Endothelial cell of umbilical vein (primary cell): ENCODE results near the gene SCUBE3. TPM values are rescaled to one million over a fixed set of nuclear protein-coding genes. Genes with fewer than 3 reads are reported as not detected.

ENCODE experiments used
- BruUV-seq: library from RNA; stranded (reverse); fragments of 400-500 nt; replicated peaks from 2 replicates; lab custom pipeline; 2021; lab: Mats Ljungman, UMichigan
- CTCF ChIA-PET: fragments of 300-600, 350-600 bp; sonication (Branson Sonifier 250); formaldehyde crosslinking; loops from one replicate; lab custom pipeline; 2021; ENCODE audit warnings: antibody characterized with exemption, inconsistent platforms; lab: Charles Lee
- POLR2A ChIA-PET: fragments of 300-600, 350-600 bp; sonication (Branson Sonifier 250); formaldehyde crosslinking; loops from one replicate; lab custom pipeline; 2021; ENCODE audit warnings: antibody characterized with exemption, inconsistent platforms; lab: Charles Lee
- DNase-seq: peaks from one replicate; pipeline ENCODE4 v3.0.0-alpha.2; 2011; ENCODE audit warnings: low read depth, low spot score
- FAIRE-seq: peaks from 2 replicates; lab custom pipeline; 2011; peaks lifted over from hg19 to GRCh38; lab: Jason Lieb, UNC
- H2AFZ ChIP-seq: 2 replicates; pipeline ENCODE4 v1.6.0; 2012; ENCODE audit warnings: low read depth, low read length, control low read depth, inconsistent platforms
- H3K27ac ChIP-seq: 2 replicates; pipeline ENCODE4 v1.5.1; 2011; ENCODE audit warnings: low read depth, mild to moderate bottlenecking, control low read depth, low read length, moderate library complexity; ENCODE audit not compliant: insufficient read depth
- H3K27me3 ChIP-seq, 2 experiments: 2 replicates each; pipeline versions ENCODE4 v1.6.0 to v1.6.1; 2011; ENCODE audit warnings: low read length in 2 of 2, mixed read lengths in 1 of 2; ENCODE audit not compliant: control insufficient read depth in 2 of 2, insufficient read depth in 2 of 2
- H3K36me3 ChIP-seq, 2 experiments: 2 replicates in 1 of 2; 3 replicates in 1 of 2; pipeline ENCODE4 v1.5.1; 2011; ENCODE audit warnings: low read length in 2 of 2, mild to moderate bottlenecking in 1 of 2, moderate library complexity in 1 of 2; ENCODE audit not compliant: control insufficient read depth in 2 of 2, insufficient read depth in 2 of 2; ENCODE audit errors: extremely low read depth in 1 of 2
- H3K4me1 ChIP-seq: 3 replicates; pipeline ENCODE4 v1.5.1; 2011; ENCODE audit warnings: mild to moderate bottlenecking, low read length; ENCODE audit not compliant: control insufficient read depth, insufficient read depth; ENCODE audit errors: extremely low read depth
- H3K4me2 ChIP-seq: 2 replicates; pipeline ENCODE4 v1.6.1; 2011; ENCODE audit warnings: low read length, control low read depth, mixed read lengths; ENCODE audit not compliant: insufficient read depth
- H3K4me3 ChIP-seq, 3 experiments: fragments of 200-600 bp in 1 of 3; sonication (generic), shearing (Covaris generic) in 1 of 3; replicated peaks in 1 of 3; 2 replicates each; pipeline ENCODE4 v1.5.1; 2011 to 2016; ENCODE audit warnings: control low read depth in 3 of 3, low read length in 3 of 3, mild to moderate bottlenecking in 2 of 3, inconsistent platforms in 1 of 3, low read depth in 1 of 3, moderate library complexity in 1 of 3; ENCODE audit not compliant: insufficient read depth in 1 of 3
- H3K79me2 ChIP-seq: 2 replicates; pipeline ENCODE4 v1.6.0; 2012; ENCODE audit warnings: low read length, inconsistent platforms; ENCODE audit not compliant: control insufficient read depth, insufficient read depth
- H3K9ac ChIP-seq: replicated peaks from 2 replicates; pipeline ENCODE3; 2011; ENCODE audit warnings: low read length, control low read depth; ENCODE audit not compliant: insufficient read depth; ENCODE audit errors: extremely low read depth
- H3K9me1 ChIP-seq: replicated peaks from 3 replicates; pipeline ENCODE4 v1.6.0; 2011; ENCODE audit warnings: mild to moderate bottlenecking, low read length; ENCODE audit not compliant: control insufficient read depth, insufficient read depth; ENCODE audit errors: extremely low read depth
- H3K9me3 ChIP-seq: replicated peaks from 2 replicates; pipeline ENCODE4 v1.5.1; 2012; ENCODE audit warnings: low read length, inconsistent platforms; ENCODE audit not compliant: control insufficient read depth, insufficient read depth
- H4K20me1 ChIP-seq: replicated peaks from 2 replicates; pipeline ENCODE3; 2011; ENCODE audit warnings: mild to moderate bottlenecking, low read length; ENCODE audit not compliant: control insufficient read depth, insufficient read depth; ENCODE audit errors: extremely low read depth
- CTCF ChIP-seq, 2 donors: IDR thresholded peaks; 1 replicate in 1 of 2; 2 replicates in 1 of 2; pipeline ENCODE4 v1.5.1; 2011; ENCODE audit warnings: low read length in 2 of 2, mild to moderate bottlenecking in 2 of 2, moderate library complexity in 2 of 2, control low read depth in 1 of 2, inconsistent platforms in 1 of 2, low read depth in 1 of 2; ENCODE audit not compliant: insufficient read depth in 1 of 2; ENCODE audit errors: extremely low read depth in 1 of 2
- EZH2 ChIP-seq: IDR thresholded peaks from 2 replicates; pipeline ENCODE4 v1.6.1; 2012; ENCODE audit warnings: borderline replicate concordance, low read depth, mild to moderate bottlenecking, moderate library complexity, low read length, inconsistent platforms; ENCODE audit not compliant: severe bottlenecking
- FOS ChIP-seq: IDR thresholded peaks from 2 replicates; pipeline ENCODE4 v1.6.1; 2011; ENCODE audit warnings: mild to moderate bottlenecking, low read length, moderate library complexity, borderline replicate concordance; ENCODE audit not compliant: insufficient read depth
- GATA2 ChIP-seq: IDR thresholded peaks from 2 replicates; pipeline ENCODE4 v1.7.0; 2011; ENCODE audit warnings: low read depth, mild to moderate bottlenecking, moderate library complexity, mixed read lengths, low read length; ENCODE audit not compliant: insufficient read length, insufficient read depth
- JUN ChIP-seq: IDR thresholded peaks from 2 replicates; pipeline ENCODE4 v1.6.1; 2011; ENCODE audit warnings: borderline replicate concordance, low read depth; ENCODE audit not compliant: insufficient read length, insufficient read depth
- MYC ChIP-seq: IDR thresholded peaks from one replicate; pipeline ENCODE4 v1.6.1; 2011; ENCODE audit warnings: mild to moderate bottlenecking, low read depth, low read length
- POLR2A ChIP-seq: IDR thresholded peaks from 2 replicates; pipeline ENCODE4 v1.6.1; 2012; ENCODE audit warnings: low read depth, mild to moderate bottlenecking, control low read depth, low read length
- POLR2AphosphoS5 ChIP-seq: IDR thresholded peaks from 2 replicates; pipeline ENCODE4 v1.6.1; 2012; ENCODE audit warnings: low read depth, mild to moderate bottlenecking, control low read depth, low read length, moderate library complexity; ENCODE audit not compliant: insufficient read depth
- dilution Hi-C: fragments of 300-500 bp; cut with MboI; formaldehyde crosslinking; loops from one replicate; pipeline ENCODE4 v1.15.0; 2019; ENCODE audit warnings: low sequenced_read_pairs; ENCODE audit not compliant: extremely low pct_ligation_motif_present
- intact Hi-C: fragments of 100-400 bp; cut with micrococcal nuclease; formaldehyde crosslinking; loops from one replicate; pipeline ENCODE4 v1.10.0; 2022
- polyA plus RNA-seq, 4 experiments: library from polyadenylated mRNA; depleted of rRNA in 3 of 4; stranded (reverse) in 3 of 4; unstranded in 1 of 4; fragments of >200 nt; gene quantifications; 2 replicates each; pipeline versions ENCODE4 v1.2.1 to v1.2.3, GENCODE V29; 2011 to 2012; ENCODE audit warnings: missing spikeins in 1 of 4
- total RNA-seq: library from RNA; stranded (reverse); gene quantifications from 2 replicates; pipeline ENCODE4 v1.2.3, GENCODE V29; 2021
- TF ChIP-seq, protein P1 (sequence below): IDR thresholded peaks from 2 replicates; pipeline ENCODE4 v1.6.1; 2011; ENCODE audit not compliant: insufficient read depth, insufficient read length

SCUBE3 gene
- total and polyA plus RNA-seq, 2 donors (not counting 3 experiments of a cell fraction or from before 2014, with no cell fraction given), result 1.1 to 1.5 TPM

- CTCF ChIA-PET, result interaction anchor here (1.3 to 5.1 kb wide), 6 partner anchors 9 to 55 kb away, joined by 3 to 48 read pairs (median 4); no protein-coding TSS in a partner anchor
Measured at GRCh38 chr6:35230498-35230897, 16.7 kb downstream of the SCUBE3 start.

More at GRCh38 chr6:35230498-35230897, 16.7 kb downstream of the SCUBE3 start:
- H2AFZ ChIP-seq, result no peak overlapping the region
- H3K4me2 ChIP-seq, result no peak overlapping the region
- no peaks in the 10 kb centered on the region for H3K79me2 ChIP-seq
- no peak overlapping the region for H3K4me3 ChIP-seq
- no peaks in the 10 kb centered on the region for H3K27me3 ChIP-seq
- H3K9me1 ChIP-seq, result no peaks in the 10 kb centered on the region
- DNase-seq (no peak), FAIRE-seq (no peak)
- TF ChIP-seq EZH2 (no peak), GATA2 (no peak), POLR2AphosphoS5 (no peak), MYC (no peak), CTCF (IDR thresholded peaks at IDR 0.05; ENCODE audit: extremely low read depth in 1 of 2, insufficient read depth in 1 of 2, low read depth in 1 of 2, low read length in 2 of 2) (no peak), JUN (no peak), POLR2A (no peak), FOS (no peak)
- TF ChIP-seq, protein P1, sequence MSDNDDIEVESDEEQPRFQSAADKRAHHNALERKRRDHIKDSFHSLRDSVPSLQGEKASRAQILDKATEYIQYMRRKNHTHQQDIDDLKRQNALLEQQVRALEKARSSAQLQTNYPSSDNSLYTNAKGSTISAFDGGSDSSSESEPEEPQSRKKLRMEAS, result no peak
- no peaks in the 10 kb centered on the region for H3K36me3 ChIP-seq
- no peaks in the 10 kb centered on the region for H4K20me1 ChIP-seq
- H3K9ac ChIP-seq, result no peak overlapping the region
- POLR2A ChIA-PET, result interaction anchor here (1.0 kb wide), 1 partner anchor 12 kb away, joined by 3 read pairs; no protein-coding TSS in a partner anchor
- intact Hi-C loops, result no loop called here
- no peaks in the 10 kb centered on the region for H3K4me1 ChIP-seq
- dilution Hi-C loops, result no loop called here
- BruUV-seq, result no TSS peak
- no peak overlapping the region for H3K27ac ChIP-seq
- H3K9me3 ChIP-seq, result no peaks in the 10 kb centered on the region
